HFFc6 (cell line): Measurements from ENCODE around the gene SLC6A20. TPM values are rescaled to one million over a fixed set of nuclear protein-coding genes. Genes with fewer than 3 reads are reported as not detected.
"Not testable (repeated sequence)": the region's sequence is repeated elsewhere in the genome, so short reads cannot be mapped to it uniquely, and the experiment has no call there.

Experiments used
- DNase-seq: peaks from one replicate; pipeline ENCODE4 v3.0.0-alpha.2; 2018
- H3K27ac Mint-ChIP-seq: 2 replicates; pipeline ENCODE4 v1.8.0; 2020; ENCODE audit warnings: mild to moderate bottlenecking, mixed read lengths
- H3K27me3 Mint-ChIP-seq: 2 replicates; pipeline ENCODE4 v1.8.0; 2021; ENCODE audit warnings: mild to moderate bottlenecking, moderate library complexity, mixed read lengths; ENCODE audit not compliant: insufficient read depth
- H3K36me3 Mint-ChIP-seq: 2 replicates; pipeline ENCODE4 v1.8.0; 2021; ENCODE audit warnings: low read depth, mixed read lengths
- H3K4me1 Mint-ChIP-seq: 2 replicates; pipeline ENCODE4 v1.8.0; 2020; ENCODE audit warnings: low read depth, mixed read lengths
- H3K4me3 Mint-ChIP-seq: 2 replicates; pipeline ENCODE4 v1.8.0; 2020; ENCODE audit warnings: mild to moderate bottlenecking, moderate library complexity, mixed read lengths
- H3K9me3 Mint-ChIP-seq: 2 replicates; pipeline ENCODE4 v1.8.0; 2020; ENCODE audit warnings: mild to moderate bottlenecking, mixed read lengths
- CTCF ChIP-seq: fragments of 200-600 bp; sonication (generic); IDR thresholded peaks from 2 replicates; pipeline ENCODE4 v1.5.0; 2021; ENCODE audit warnings: antibody characterized with exemption, mild to moderate bottlenecking
- total RNA-seq, 6 experiments: library from RNA; stranded (reverse); fragmentation: NEBNext Ultra II Directional; extraction: Animal tissue kit (Norgen Biotek cat#: 25700); gene quantifications; 2 replicates in 1 of 6; 3 replicates in 5 of 6; pipeline ENCODE4 v1.2.3, GENCODE V29; 2021

The SLC6A20 gene
- total RNA-seq, 6 experiments from 2014 or later = not detected

GRCh38 chr3:45754461-45754860 lies 41.9 kb downstream of the SLC6A20 start:
- peaks cover 1% of the 10 kb centered on the region for H3K27me3 Mint-ChIP-seq
- H3K4me3 Mint-ChIP-seq = no peak overlapping the region
- H3K4me1 Mint-ChIP-seq = no peaks in the 10 kb centered on the region
- H3K9me3 Mint-ChIP-seq = no peaks in the 10 kb centered on the region
- DNase-seq = no peak
- TF ChIP-seq CTCF = no peak
- peaks cover 20% of the 10 kb centered on the region; the same call in 1 of the 2 replicates for H3K36me3 Mint-ChIP-seq
- no peak overlapping the region for H3K27ac Mint-ChIP-seq

GRCh38 chr3:45753095-45753494 lies 43.2 kb downstream of the SLC6A20 start:
- Mint-ChIP-seq H3K27me3 (no peaks in the 10 kb centered on the region; the same call in 1 of the 2 replicates), H3K36me3 (peaks cover 28% of the 10 kb centered on the region; the same call in 1 of the 2 replicates), H3K9me3 (no peaks in the 10 kb centered on the region), H3K27ac (no peak overlapping the region), H3K4me3 (no peak overlapping the region), H3K4me1 (no peaks in the 10 kb centered on the region)
- no peak for DNase-seq
- TF ChIP-seq CTCF = no peak

- no peaks in the 10 kb centered on the region; the same call in 1 of the 2 replicates for H3K27me3 Mint-ChIP-seq
- no peaks in the 10 kb centered on the region for H3K4me1 Mint-ChIP-seq
- no peak for DNase-seq
- TF ChIP-seq CTCF = no peak
- H3K36me3 Mint-ChIP-seq = peaks cover 30% of the 10 kb centered on the region; the same call in 1 of the 2 replicates
- no peak overlapping the region for H3K4me3 Mint-ChIP-seq
- no peak overlapping the region for H3K27ac Mint-ChIP-seq
- no peaks in the 10 kb centered on the region for H3K9me3 Mint-ChIP-seq
Measured at GRCh38 chr3:45751537-45752242, 44.6 kb downstream of the SLC6A20 start.

GRCh38 chr3:45749880-45750279 lies 46.5 kb downstream of the SLC6A20 start:
- H3K9me3 Mint-ChIP-seq = no peaks in the 10 kb centered on the region
- no peak for TF ChIP-seq CTCF
- no peaks in the 10 kb centered on the region for H3K27me3 Mint-ChIP-seq
- H3K36me3 Mint-ChIP-seq = peaks cover 30% of the 10 kb centered on the region; the same call in 1 of the 2 replicates
- H3K4me1 Mint-ChIP-seq = no peaks in the 10 kb centered on the region
- no peak overlapping the region for H3K27ac Mint-ChIP-seq
- H3K4me3 Mint-ChIP-seq = no peak overlapping the region
- DNase-seq = no peak

- not testable (repeated sequence) for DNase-seq, H3K27me3 Mint-ChIP-seq
Measured at GRCh38 chr3:45749036-45749600, 47.2 kb downstream of the SLC6A20 start.

GRCh38 chr3:45748068-45748467 lies 48.3 kb downstream of the SLC6A20 start:
- peaks cover 16% of the 10 kb centered on the region for H3K36me3 Mint-ChIP-seq
- no peaks in the 10 kb centered on the region for H3K4me1 Mint-ChIP-seq
- no peaks in the 10 kb centered on the region for H3K9me3 Mint-ChIP-seq
- H3K27ac Mint-ChIP-seq = no peak overlapping the region
- no peak overlapping the region for H3K4me3 Mint-ChIP-seq
- H3K27me3 Mint-ChIP-seq = no peaks in the 10 kb centered on the region
- DNase-seq = no peak
- TF ChIP-seq CTCF = no peak

More at GRCh38 chr3:45749036-45749600, 47.2 kb downstream of the SLC6A20 start:
- not testable (repeated sequence) for H3K27ac Mint-ChIP-seq, H3K9me3 Mint-ChIP-seq, H3K4me3 Mint-ChIP-seq, H3K4me1 Mint-ChIP-seq
- H3K36me3 Mint-ChIP-seq = peaks cover 26% of the 10 kb centered on the region; the same call in 1 of the 2 replicates
